HEK293 (cell line): ENCODE data around the gene CAPN10.
A peak's percentile ranks its signal among the peaks of the same experiment; 100 is the strongest.
"Not testable (repeated sequence)": the region's sequence is repeated elsewhere in the genome, so short reads cannot be mapped to it uniquely, and the experiment has no call there.

ENCODE experiments used
- CTCF ChIA-PET: fragments of 350-600 bp; formaldehyde crosslinking; extraction: SDS; loops from one replicate; lab custom pipeline; 2021; ENCODE audit warnings: antibody characterized with exemption; lab: Yijun Ruan, JAX
- POLR2A ChIA-PET: fragments of 300-600 bp; formaldehyde crosslinking; extraction: SDS; loops from one replicate; lab custom pipeline; 2020; ENCODE audit warnings: antibody characterized with exemption, inconsistent platforms; lab: Yijun Ruan, JAX
- H3K27ac ChIP-seq: fragments of 200-500 bp; sonication (Bioruptor generic); 2 replicates; pipeline ENCODE4 v1.5.1; 2014; ENCODE audit warnings: low read depth, low read length, control low read depth, inconsistent platforms; ENCODE audit errors: extremely low read depth
- H3K36me3 ChIP-seq, 2 experiments: fragments of 200-500 bp in 1 of 2; sonication (Bioruptor generic) in 1 of 2; 1 replicate in 1 of 2; 2 replicates in 1 of 2; pipeline ENCODE4 v1.5.1; 2014 to 2017; ENCODE audit warnings: inconsistent platforms in 2 of 2, low read length in 2 of 2; ENCODE audit not compliant: control insufficient read depth in 2 of 2, insufficient read depth in 1 of 2
- H3K4me1 ChIP-seq: fragments of 200-500 bp; sonication (Bioruptor generic); 2 replicates; pipeline ENCODE4 v1.5.1; 2014; ENCODE audit warnings: mild to moderate bottlenecking, low read length, inconsistent platforms; ENCODE audit not compliant: control insufficient read depth, insufficient read depth
- H3K4me3 ChIP-seq: 2 replicates; pipeline ENCODE4 v1.5.1; 2011; ENCODE audit warnings: low read depth, mild to moderate bottlenecking, control low read depth, low read length, moderate library complexity
- H3K9me3 ChIP-seq: fragments of 200-500 bp; sonication (Bioruptor generic); 2 replicates; pipeline ENCODE4 v1.5.1; 2014; ENCODE audit warnings: low read depth, low read length, inconsistent platforms; ENCODE audit not compliant: control insufficient read depth, insufficient read depth
- GLIS1 ChIP-seq: fragments of 450-650 bp; formaldehyde crosslinking; IDR thresholded peaks from 2 replicates; pipeline ENCODE4 v1.5.1; 2016; ENCODE audit warnings: missing biosample characterization, missing genetic modification characterization
- KLF1 ChIP-seq: fragments of 450-650 bp; formaldehyde crosslinking; IDR thresholded peaks from 2 replicates; pipeline ENCODE4 v1.5.1; 2016; ENCODE audit warnings: missing biosample characterization, missing genetic modification characterization
- KLF10 ChIP-seq: fragments of 450-650 bp; IDR thresholded peaks from 2 replicates; pipeline ENCODE4 v1.5.1; 2018; ENCODE audit warnings: missing biosample characterization, mild to moderate bottlenecking, missing genetic modification characterization
- PRDM1 ChIP-seq: fragments of 450-650 bp; formaldehyde crosslinking; IDR thresholded peaks from 2 replicates; pipeline ENCODE4; 2016; ENCODE audit warnings: missing biosample characterization, missing genetic modification characterization
- SETDB1 ChIP-seq: IDR thresholded peaks from one replicate; pipeline ENCODE4 v1.6.1; 2017; ENCODE audit warnings: mild to moderate bottlenecking, low read length, moderate library complexity, mixed read lengths; ENCODE audit not compliant: insufficient read length
- ZBTB10 ChIP-seq: fragments of 450-650 bp; formaldehyde crosslinking; IDR thresholded peaks from 2 replicates; pipeline ENCODE4 v1.5.1; 2016; ENCODE audit warnings: missing biosample characterization, missing genetic modification characterization
- ZBTB17 ChIP-seq: fragments of 450-650 bp; formaldehyde crosslinking; IDR thresholded peaks from 2 replicates; pipeline ENCODE4 v1.5.1; 2016; ENCODE audit warnings: missing biosample characterization, missing genetic modification characterization
- ZEB2 ChIP-seq: fragments of 450-650 bp; formaldehyde crosslinking; IDR thresholded peaks from 2 replicates; pipeline ENCODE4 v1.5.1; 2016; ENCODE audit warnings: missing biosample characterization, missing genetic modification characterization
- ZNF10 ChIP-seq: fragments of 450-650 bp; formaldehyde crosslinking; IDR thresholded peaks from 2 replicates; pipeline ENCODE4 v1.5.1; 2017; ENCODE audit warnings: missing biosample characterization, missing genetic modification characterization
- ZNF155 ChIP-seq: fragments of 450-650 bp; formaldehyde crosslinking; IDR thresholded peaks from 2 replicates; pipeline ENCODE4 v1.5.1; 2016; ENCODE audit warnings: missing biosample characterization, missing genetic modification characterization
- ZNF174 ChIP-seq: fragments of 450-650 bp; formaldehyde crosslinking; IDR thresholded peaks from 2 replicates; pipeline ENCODE4 v1.5.0; 2017; ENCODE audit warnings: missing biosample characterization, mild to moderate bottlenecking, missing genetic modification characterization
- ZNF184 ChIP-seq: fragments of 450-650 bp; IDR thresholded peaks from 2 replicates; pipeline ENCODE4 v1.5.1; 2018; ENCODE audit warnings: missing biosample characterization, mild to moderate bottlenecking, missing genetic modification characterization
- ZNF311 ChIP-seq: fragments of 450-650 bp; formaldehyde crosslinking; IDR thresholded peaks from 2 replicates; pipeline ENCODE4 v1.5.1; 2017; ENCODE audit warnings: missing biosample characterization, missing genetic modification characterization, borderline replicate concordance
- ZNF404 ChIP-seq: fragments of 450-650 bp; formaldehyde crosslinking; IDR thresholded peaks from 2 replicates; pipeline ENCODE4 v1.5.1; 2017; ENCODE audit warnings: missing biosample characterization, missing genetic modification characterization
- ZNF423 ChIP-seq: fragments of 450-650 bp; formaldehyde crosslinking; IDR thresholded peaks from 2 replicates; pipeline ENCODE4 v1.5.1; 2016; ENCODE audit warnings: missing biosample characterization, missing genetic modification characterization
- ZNF48 ChIP-seq: fragments of 450-650 bp; formaldehyde crosslinking; IDR thresholded peaks from 2 replicates; pipeline ENCODE4 v1.5.1; 2016; ENCODE audit warnings: missing biosample characterization, missing genetic modification characterization
- ZNF544 ChIP-seq: fragments of 450-650 bp; formaldehyde crosslinking; IDR thresholded peaks from 2 replicates; pipeline ENCODE4 v1.5.0; 2017; ENCODE audit warnings: missing biosample characterization, missing genetic modification characterization
- ZNF560 ChIP-seq: fragments of 450-650 bp; formaldehyde crosslinking; IDR thresholded peaks from 2 replicates; pipeline ENCODE4 v1.5.1; 2017; ENCODE audit warnings: missing biosample characterization, missing genetic modification characterization, borderline replicate concordance
- ZNF571 ChIP-seq: fragments of 450-650 bp; formaldehyde crosslinking; IDR thresholded peaks from 2 replicates; pipeline ENCODE4 v1.5.0; 2017; ENCODE audit warnings: missing biosample characterization, missing genetic modification characterization
- ZNF658 ChIP-seq: fragments of 450-650 bp; formaldehyde crosslinking; IDR thresholded peaks from 2 replicates; pipeline ENCODE4; 2016; ENCODE audit warnings: missing biosample characterization, missing genetic modification characterization
- ZNF664 ChIP-seq: fragments of 450-650 bp; formaldehyde crosslinking; IDR thresholded peaks from 2 replicates; pipeline ENCODE4 v1.5.1; 2016; ENCODE audit warnings: missing biosample characterization, missing genetic modification characterization
- ZNF777 ChIP-seq: fragments of 450-650 bp; formaldehyde crosslinking; IDR thresholded peaks from 2 replicates; pipeline ENCODE4 v1.5.1; 2017; ENCODE audit warnings: missing biosample characterization, missing genetic modification characterization, borderline replicate concordance
- ZNF830 ChIP-seq: fragments of 450-650 bp; IDR thresholded peaks from 2 replicates; pipeline ENCODE4 v1.5.0; 2018; ENCODE audit warnings: missing biosample characterization, missing genetic modification characterization, low read depth, mild to moderate bottlenecking, moderate library complexity
- TF ChIP-seq, protein P1 (sequence below): fragments of 450-650 bp; formaldehyde crosslinking; IDR thresholded peaks from 2 replicates; pipeline ENCODE4 v1.5.1; 2017; ENCODE audit warnings: missing biosample characterization, missing genetic modification characterization

The CAPN10 gene

GRCh38 chr2:240586198-240586918 lies at the start of gene CAPN10 (continued):
- TF ChIP-seq ZNF571 (no peak), ZNF404 (tag by site-specific recombination) (no peak), ZNF560 (tag by site-specific recombination) (no peak), PRDM1 (tag by site-specific recombination) (no peak), ZNF184 (tag by site-specific recombination) (no peak), ZNF423 (tag by site-specific recombination) (no peak), ZNF777 (tag by site-specific recombination) (no peak), ZNF155 (tag by site-specific recombination) (no peak), ZEB2 (tag by site-specific recombination) (peak; percentile 83), ZNF311 (no peak), ZNF544 (tag by site-specific recombination) (no peak), KLF10 (tag by site-specific recombination) (no peak; the same call in 1 of the 2 replicates), ZNF10 (tag by site-specific recombination) (no peak), GLIS1 (tag by site-specific recombination) (no peak), ZNF664 (no peak), ZNF174 (tag by site-specific recombination) (no peak)
- TF ChIP-seq, all 188 proteins: peak for 36

DNA sequence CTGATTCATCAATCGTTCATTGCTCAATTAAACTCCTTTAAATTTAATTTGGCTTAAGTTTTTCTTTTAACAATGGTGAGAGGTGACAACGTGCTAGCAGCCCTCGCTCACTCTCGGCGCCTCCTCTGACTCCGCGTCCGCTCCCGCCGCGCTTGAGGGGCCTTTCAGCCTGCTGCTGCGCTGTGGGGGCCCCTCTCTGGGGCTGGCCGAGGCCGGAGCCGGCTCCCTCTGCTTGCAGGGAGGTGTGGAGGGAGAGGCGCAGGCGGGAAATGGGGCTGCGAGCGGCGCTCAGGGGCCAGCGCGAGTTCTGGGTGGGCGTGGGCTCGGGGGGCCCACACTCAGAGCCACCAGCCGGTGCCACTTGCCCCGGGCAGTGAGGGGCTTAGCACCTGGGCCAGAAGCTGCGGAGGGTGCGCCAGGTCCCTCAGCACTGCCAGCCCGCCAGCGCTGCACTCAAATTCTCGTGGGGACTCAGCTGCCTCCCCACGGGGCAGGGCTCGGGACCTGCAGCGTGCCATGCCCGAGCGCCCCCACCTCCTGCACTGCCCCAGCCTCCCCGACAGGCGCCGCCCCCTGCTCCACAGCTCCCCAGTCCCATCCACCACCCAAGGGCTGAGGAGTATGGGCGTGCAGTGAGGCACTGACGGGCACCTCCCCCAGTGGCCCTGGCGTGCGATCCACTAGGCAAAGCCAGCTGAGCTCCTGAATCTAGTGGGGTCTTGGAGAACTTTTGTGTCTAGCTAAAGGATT lies 48.3 kb upstream of the CAPN10 start:
- Histone ChIP-seq H3K27ac (no peak overlapping the region), H3K4me1 (no peaks in the 10 kb centered on the region), H3K4me3 (no peak overlapping the region), H3K9me3 (no peaks in the 10 kb centered on the region), H3K36me3 (peaks cover 0 to 31% of the 10 kb centered on the region in 2 experiments; a peak in 2 of 3 replicates)
- TF ChIP-seq ZNF658 (no peak), ZNF830 (tag by site-specific recombination) (no peak), SETDB1 (no peak), ZNF48 (tag by site-specific recombination) (no peak), ZBTB17 (no peak), KLF1 (no peak), ZBTB10 (tag by site-specific recombination) (no peak), ZNF311 (no peak)
- TF ChIP-seq, protein P1, sequence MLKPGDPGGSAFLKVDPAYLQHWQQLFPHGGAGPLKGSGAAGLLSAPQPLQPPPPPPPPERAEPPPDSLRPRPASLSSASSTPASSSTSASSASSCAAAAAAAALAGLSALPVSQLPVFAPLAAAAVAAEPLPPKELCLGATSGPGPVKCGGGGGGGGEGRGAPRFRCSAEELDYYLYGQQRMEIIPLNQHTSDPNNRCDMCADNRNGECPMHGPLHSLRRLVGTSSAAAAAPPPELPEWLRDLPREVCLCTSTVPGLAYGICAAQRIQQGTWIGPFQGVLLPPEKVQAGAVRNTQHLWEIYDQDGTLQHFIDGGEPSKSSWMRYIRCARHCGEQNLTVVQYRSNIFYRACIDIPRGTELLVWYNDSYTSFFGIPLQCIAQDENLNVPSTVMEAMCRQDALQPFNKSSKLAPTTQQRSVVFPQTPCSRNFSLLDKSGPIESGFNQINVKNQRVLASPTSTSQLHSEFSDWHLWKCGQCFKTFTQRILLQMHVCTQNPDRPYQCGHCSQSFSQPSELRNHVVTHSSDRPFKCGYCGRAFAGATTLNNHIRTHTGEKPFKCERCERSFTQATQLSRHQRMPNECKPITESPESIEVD (tag by site-specific recombination), result no peak
- CTCF ChIA-PET, result interaction anchor here (1.6 kb wide), 1 partner anchor 24 kb away, joined by 4 read pairs; no protein-coding TSS in a partner anchor
- POLR2A ChIA-PET, result interaction anchor here (0.7 to 1.2 kb wide), 2 partner anchors 13 to 48 kb away, joined by 3 read pairs; partner anchors contain the start of gene CAPN10

DNA sequence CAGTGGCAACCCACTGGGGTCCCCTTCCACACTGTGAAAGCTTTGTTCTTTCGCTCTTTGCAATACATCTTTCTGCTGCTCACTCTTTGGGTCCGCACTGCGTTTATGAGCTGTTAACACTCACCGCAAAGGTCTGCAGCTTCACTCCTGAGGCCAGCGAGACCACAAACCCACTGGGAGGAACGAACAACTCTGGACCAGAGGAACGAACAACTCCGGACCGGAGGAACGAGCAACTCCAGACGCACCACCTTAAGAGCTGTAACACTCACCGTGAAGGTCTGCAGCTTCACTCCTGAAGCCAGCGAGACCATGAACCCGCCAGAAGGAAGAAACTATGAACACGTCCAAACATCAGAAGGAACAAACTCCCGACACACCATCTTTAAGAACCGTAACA lies 47.4 kb upstream of the CAPN10 start:
- peaks cover 0 to 31% of the 10 kb centered on the region in 2 experiments; a peak in 2 of 3 replicates for H3K36me3 ChIP-seq
- H3K27ac ChIP-seq, H3K4me1 ChIP-seq, H3K4me3 ChIP-seq, H3K9me3 ChIP-seq: not testable (repeated sequence)
- ChIA-PET CTCF (interaction anchor here (0.6 to 1.6 kb wide), 3 partner anchors 12 to 1292 kb away, joined by 3 to 4 read pairs (median 3); no protein-coding TSS in a partner anchor), POLR2A (interaction anchor here (0.7 to 1.2 kb wide), 2 partner anchors 12 to 48 kb away, joined by 3 read pairs; partner anchors contain the start of gene CAPN10)
